HCT116 (cell line): ENCODE measurements around the gene AUTS2. TPM values are rescaled to one million over a fixed set of nuclear protein-coding genes. Genes with fewer than 3 reads are reported as not detected.

Experiments
- ATAC-seq: fragments of 200-7000 bp; cut with Tn5 transposase; 2 replicates; pipeline ENCODE4 v1.9.1; 2020; ENCODE audit warnings: mild to moderate bottlenecking, moderate library complexity
- BruUV-seq: library from RNA; stranded (reverse); fragments of 400-500 nt; replicated peaks from 2 replicates; lab custom pipeline; 2021; lab: Mats Ljungman, UMichigan
- CTCF ChIA-PET: fragments of 300-600 bp; sonication (Branson Sonifier 250); formaldehyde crosslinking; loops from one replicate; lab custom pipeline; 2021; ENCODE audit warnings: antibody characterized with exemption; lab: Charles Lee
- POLR2A ChIA-PET: fragments of 300-600, 350-600 bp; sonication (Branson Sonifier 250); formaldehyde crosslinking; loops from one replicate; lab custom pipeline; 2021; ENCODE audit warnings: antibody characterized with exemption; lab: Charles Lee
- RAD21 ChIA-PET, 2 experiments: fragments of 300-600 bp; sonication (Branson Sonifier 250); formaldehyde crosslinking; loops; one replicate each; lab custom pipeline; 2023; ENCODE audit warnings: low total read pairs in 2 of 2; ENCODE audit not compliant: uncharacterized antibody in 2 of 2, unreplicated experiment in 2 of 2, low non-redundant PET in 1 of 2; lab: Charles Lee
- DNase-seq: peaks from one replicate; pipeline ENCODE4 v3.0.0-alpha.2; 2010; ENCODE audit warnings: low read depth, low spot score
- H2AFZ ChIP-seq: fragments of 200-600 bp; shearing (Covaris generic), sonication (generic); 2 replicates; pipeline ENCODE4 v1.6.1; 2017; ENCODE audit warnings: low read depth, mixed run types, mixed read lengths, antibody characterized with exemption, low read length; ENCODE audit not compliant: poor library complexity, severe bottlenecking
- H3K27ac ChIP-seq: 2 replicates; pipeline ENCODE4 v1.5.1; 2012; ENCODE audit warnings: low read depth, low read length
- H3K27me3 ChIP-seq: fragments of 200-600 bp; sonication (generic); 2 replicates; pipeline ENCODE4 v1.6.1; 2016; ENCODE audit warnings: mixed run types, low read length, mixed read lengths; ENCODE audit not compliant: insufficient read depth
- H3K36me3 ChIP-seq, 2 experiments: fragments of 200-500 bp in 1 of 2; fragments of 200-600 bp in 1 of 2; sonication (Bioruptor generic) in 1 of 2; sonication (generic) in 1 of 2; 2 replicates each; pipeline versions ENCODE4 v1.5.1 to v1.6.1; 2014 to 2016; ENCODE audit warnings: low read length in 2 of 2, inconsistent platforms in 1 of 2, mixed read lengths in 1 of 2, mixed run types in 1 of 2; ENCODE audit not compliant: insufficient read depth in 2 of 2, control insufficient read depth in 1 of 2
- H3K4me1 ChIP-seq, 2 experiments: fragments of 200-600 bp in 1 of 2; sonication (generic) in 1 of 2; 2 replicates each; pipeline versions ENCODE4 v1.5.1 to v1.6.1; 2012 to 2017; ENCODE audit warnings: low read length in 2 of 2, inconsistent platforms in 1 of 2, mild to moderate bottlenecking in 1 of 2, mixed read lengths in 1 of 2, mixed run types in 1 of 2, moderate library complexity in 1 of 2; ENCODE audit not compliant: insufficient read depth in 2 of 2, control insufficient read depth in 1 of 2
- H3K4me2 ChIP-seq: fragments of 200-600 bp; sonication (generic); 2 replicates; pipeline ENCODE4 v1.6.1; 2017; ENCODE audit warnings: mixed run types, low read length, mixed read lengths
- H3K4me3 ChIP-seq, 2 experiments: fragments of 200-600 bp in 1 of 2; sonication (generic) in 1 of 2; replicated peaks in 1 of 2; 2 replicates each; pipeline ENCODE4 v1.5.1; 2011 to 2016; ENCODE audit warnings: low read length in 2 of 2, control low read depth in 1 of 2, low read depth in 1 of 2, mild to moderate bottlenecking in 1 of 2, mixed read lengths in 1 of 2, mixed run types in 1 of 2
- H3K79me2 ChIP-seq: fragments of 200-600 bp; sonication (generic); 2 replicates; pipeline ENCODE4 v1.6.1; 2017; ENCODE audit warnings: mild to moderate bottlenecking, mixed run types, low read length, moderate library complexity, mixed read lengths; ENCODE audit not compliant: insufficient read depth
- H3K9ac ChIP-seq: fragments of 200-600 bp; sonication (generic); 2 replicates; pipeline ENCODE4 v1.6.1; 2016; ENCODE audit warnings: low read length, mixed read lengths
- H3K9me2 ChIP-seq: fragments of 200-600 bp; sonication (generic), shearing (Covaris generic); 2 replicates; pipeline ENCODE4 v1.6.1; 2017; ENCODE audit warnings: mixed run types, mild to moderate bottlenecking, moderate library complexity; ENCODE audit not compliant: insufficient read depth
- H3K9me3 ChIP-seq, 2 experiments: fragments of 200-500 bp in 1 of 2; fragments of 200-600 bp in 1 of 2; sonication (Bioruptor generic) in 1 of 2; sonication (generic) in 1 of 2; 2 replicates each; pipeline ENCODE4 v1.6.1; 2014 to 2017; ENCODE audit warnings: low read length in 2 of 2, mixed read lengths in 2 of 2, inconsistent platforms in 1 of 2, low read depth in 1 of 2, mild to moderate bottlenecking in 1 of 2, mixed run types in 1 of 2, moderate library complexity in 1 of 2; ENCODE audit not compliant: control insufficient read depth in 1 of 2, insufficient read depth in 1 of 2
- H4K20me1 ChIP-seq: fragments of 200-600 bp; sonication (generic), shearing (Covaris generic); 2 replicates; pipeline ENCODE4 v1.6.1; 2017; ENCODE audit warnings: mixed run types, mild to moderate bottlenecking, moderate library complexity; ENCODE audit not compliant: insufficient read depth
- CBX3 ChIP-seq: IDR thresholded peaks from 2 replicates; pipeline ENCODE4 v1.6.1; 2012; ENCODE audit warnings: low read depth
- ELF1 ChIP-seq: IDR thresholded peaks from 2 replicates; pipeline ENCODE4 v1.6.1; 2012; ENCODE audit warnings: low read depth, borderline replicate concordance
- EZH2 ChIP-seq: fragments of 200-600 bp; sonication (generic); IDR thresholded peaks from 2 replicates; pipeline ENCODE4 v1.6.1; 2017; ENCODE audit warnings: antibody characterized with exemption, mixed run types
- SP1 ChIP-seq: IDR thresholded peaks from 2 replicates; pipeline ENCODE4 v1.6.1; 2012; ENCODE audit warnings: low read depth
- SRF ChIP-seq: IDR thresholded peaks from 2 replicates; pipeline ENCODE4 v1.6.1; 2012; ENCODE audit warnings: low read depth
- intact Hi-C: fragments of 100-400 bp; cut with micrococcal nuclease; formaldehyde crosslinking; loops from 2 replicates; pipeline ENCODE4 v1.10.0; 2022
- total RNA-seq: library from RNA; stranded (reverse); gene quantifications from one replicate; pipeline ENCODE4 v1.2.1, GENCODE V29; 2021; ENCODE audit not compliant: unreplicated experiment

AUTS2 gene
- total RNA-seq, 1 experiment from 2014 or later = 0.93 TPM

DNA sequence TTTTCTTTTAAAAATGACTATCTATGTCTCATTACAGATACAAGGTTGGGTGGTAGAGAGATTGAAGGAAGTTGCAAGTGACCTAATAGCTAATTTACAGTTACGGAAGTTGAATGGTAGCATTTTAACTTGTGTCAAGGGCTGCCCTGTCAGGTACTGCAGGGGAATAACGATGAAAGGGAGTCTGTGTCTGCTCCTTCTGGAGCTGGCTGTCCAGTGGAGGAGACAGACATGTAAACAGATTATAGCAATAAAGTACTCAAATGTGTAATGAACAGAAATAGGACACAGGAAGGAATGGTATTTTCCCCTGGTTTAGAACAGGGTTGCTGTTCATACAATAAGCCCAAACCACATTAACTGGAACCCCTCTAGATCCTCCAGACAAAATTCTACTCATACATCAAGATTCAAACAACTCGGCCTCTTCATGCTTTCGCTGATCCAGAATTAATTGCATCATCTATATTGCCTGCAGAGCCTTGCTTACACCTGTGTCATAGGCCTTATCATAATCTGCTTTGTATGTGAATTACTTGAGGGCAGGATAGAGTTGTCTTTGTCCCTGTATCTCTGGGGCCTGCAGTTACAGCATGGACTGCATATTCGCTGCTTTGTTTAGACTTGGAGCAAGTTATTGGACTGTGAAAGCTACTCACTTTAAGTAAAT lies 42.8 kb downstream of the AUTS2 start (continued):
- TF ChIP-seq CBX3 = no peak

DNA sequence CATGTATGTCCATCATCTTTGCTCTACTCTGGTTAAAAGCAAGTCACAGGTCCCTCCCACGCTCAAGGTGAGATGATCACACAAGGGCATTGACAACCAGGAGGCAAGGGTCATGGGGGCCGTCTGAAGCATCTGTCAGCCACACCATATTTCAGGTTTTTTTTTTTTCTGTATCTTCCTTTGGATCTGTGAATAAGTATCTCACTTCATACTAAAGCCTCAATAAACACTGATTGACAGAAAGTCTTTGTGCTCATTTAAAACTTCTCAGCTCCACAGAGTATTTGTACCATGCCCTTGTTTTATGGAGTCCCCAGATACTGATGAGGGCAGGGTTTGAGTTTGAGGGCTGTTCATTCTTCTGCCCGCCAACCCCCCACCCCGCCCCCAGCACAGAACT lies 45.0 kb downstream of the AUTS2 start:
- RAD21 ChIA-PET = no interaction called here
- Histone ChIP-seq H3K9me3 (peaks cover 13 to 23% of the 10 kb centered on the region in 2 experiments; a peak in 2 of 4 replicates), H3K4me3 (no peak overlapping the region), H3K4me1 (no peaks in the 10 kb centered on the region)
- CTCF ChIA-PET = no interaction called here
- no peak for TF ChIP-seq EZH2
- TF ChIP-seq SP1 = no peak
- TF ChIP-seq, all 23 proteins: peak for 0
- Histone ChIP-seq H3K79me2 (no peaks in the 10 kb centered on the region), H3K27ac (no peak overlapping the region), H2AFZ (no peak overlapping the region), H3K27me3 (no peaks in the 10 kb centered on the region), H3K9ac (no peak overlapping the region), H3K4me2 (no peak overlapping the region), H4K20me1 (no peaks in the 10 kb centered on the region), H3K36me3 (no peaks in the 10 kb centered on the region), H3K9me2 (no peaks in the 10 kb centered on the region)
- intact Hi-C loops = no loop called here
- no peak for DNase-seq
- no TSS peak for BruUV-seq
- no peak for ATAC-seq
- POLR2A ChIA-PET = no interaction called here

DNA sequence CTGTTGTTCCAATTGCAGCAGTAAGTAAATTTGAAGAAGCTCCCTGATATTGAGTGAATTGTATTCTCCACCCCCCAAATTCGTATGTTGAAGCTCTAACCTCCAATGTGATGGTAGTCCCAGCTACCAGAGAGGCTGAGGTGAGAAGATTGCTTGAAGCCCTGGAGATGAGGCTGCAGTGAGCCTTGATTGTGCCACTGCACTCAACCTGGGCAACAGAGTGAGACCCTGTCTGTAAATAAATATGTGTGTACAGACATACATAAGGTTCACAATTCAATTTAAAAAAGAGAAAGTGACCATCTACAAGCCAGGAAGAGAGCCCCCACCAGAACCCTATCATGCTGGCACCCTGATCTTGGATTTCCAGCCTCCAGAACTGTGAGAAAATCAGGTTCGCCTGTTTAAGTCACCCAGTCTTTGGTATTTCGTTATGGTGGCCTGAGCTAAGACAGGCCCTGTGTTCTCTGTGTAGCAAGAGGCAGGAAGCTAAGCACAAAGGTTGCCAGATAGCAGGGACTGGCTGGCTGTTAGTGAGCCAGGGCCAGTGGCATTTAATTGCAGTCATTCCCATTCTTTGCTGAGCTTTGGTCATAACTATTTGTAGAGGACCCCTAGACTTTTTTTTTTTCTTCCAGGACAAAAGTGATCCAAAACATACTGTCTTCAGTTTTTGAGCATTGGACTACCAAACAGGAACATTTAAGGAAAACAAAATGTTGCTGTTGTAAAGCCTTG lies 45.6 kb downstream of the AUTS2 start:
- Histone ChIP-seq H3K27me3 (no peaks in the 10 kb centered on the region), H3K4me3 (no peak overlapping the region), H3K9me2 (no peaks in the 10 kb centered on the region), H3K9me3 (peaks cover 13 to 24% of the 10 kb centered on the region in 2 experiments; a peak in 2 of 4 replicates), H2AFZ (no peak overlapping the region), H3K9ac (no peak overlapping the region), H3K4me1 (no peaks in the 10 kb centered on the region), H3K4me2 (no peak overlapping the region), H3K27ac (no peak overlapping the region), H4K20me1 (no peaks in the 10 kb centered on the region), H3K36me3 (no peaks in the 10 kb centered on the region), H3K79me2 (no peaks in the 10 kb centered on the region)
- ATAC-seq (no peak), DNase-seq (no peak)
- ChIA-PET POLR2A (no interaction called here), RAD21 (no interaction called here), CTCF (no interaction called here)
- BruUV-seq = no TSS peak
- intact Hi-C loops = no loop called here
- TF ChIP-seq ELF1 (no peak), SRF (no peak)
